ENCODE data around the gene SOX1.

SOX1 gene

DNA sequence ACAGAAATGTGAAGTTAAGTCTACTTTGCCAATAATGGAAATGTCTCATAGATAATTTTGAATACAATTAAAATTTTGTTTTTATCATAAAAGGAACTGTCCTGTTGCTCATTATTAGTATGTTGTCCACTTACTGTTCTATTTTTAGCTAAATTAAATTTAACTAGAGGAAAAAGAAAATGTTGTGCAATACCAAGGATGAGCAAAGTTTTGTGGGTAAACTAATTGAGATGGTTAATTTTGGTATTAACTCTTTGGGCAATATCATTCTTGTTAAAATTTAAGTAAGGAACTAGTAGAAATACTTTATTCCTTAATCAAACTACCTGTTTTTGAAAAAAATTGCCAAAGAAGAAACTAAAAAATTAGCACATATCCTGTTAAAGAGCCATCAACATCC lies 43.5 kb downstream of the SOX1 start:
- no peak for DNase-seq

DNA sequence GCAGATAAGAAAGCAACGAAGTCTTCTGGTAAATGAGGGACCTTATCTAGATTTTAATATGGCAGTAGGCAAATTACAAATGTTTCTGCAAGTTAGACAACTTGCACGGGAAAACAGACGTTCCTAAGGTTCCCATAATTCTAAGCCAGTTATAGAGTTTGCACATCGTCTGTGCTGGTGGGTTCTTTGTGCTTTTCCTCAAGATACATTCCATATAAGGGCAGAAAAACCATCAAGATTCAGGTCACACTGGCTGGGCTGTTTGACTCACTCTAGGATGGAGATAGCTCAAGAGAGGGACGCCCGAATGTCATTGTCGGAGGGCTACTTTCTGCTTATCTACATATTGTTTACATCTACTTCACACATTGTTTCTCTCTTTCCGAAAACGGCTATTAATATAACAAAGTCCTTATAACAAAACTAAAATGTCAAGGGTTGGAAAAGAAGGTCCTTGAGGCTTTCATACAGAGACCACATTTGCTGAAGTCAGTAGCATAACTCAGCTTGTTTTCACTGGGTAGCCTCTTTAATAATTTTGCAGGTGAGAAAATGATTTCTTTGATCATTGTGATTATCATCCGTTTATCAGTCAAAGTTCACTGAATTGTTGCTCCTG lies 44.4 kb downstream of the SOX1 start:
- no peak for DNase-seq

DNA sequence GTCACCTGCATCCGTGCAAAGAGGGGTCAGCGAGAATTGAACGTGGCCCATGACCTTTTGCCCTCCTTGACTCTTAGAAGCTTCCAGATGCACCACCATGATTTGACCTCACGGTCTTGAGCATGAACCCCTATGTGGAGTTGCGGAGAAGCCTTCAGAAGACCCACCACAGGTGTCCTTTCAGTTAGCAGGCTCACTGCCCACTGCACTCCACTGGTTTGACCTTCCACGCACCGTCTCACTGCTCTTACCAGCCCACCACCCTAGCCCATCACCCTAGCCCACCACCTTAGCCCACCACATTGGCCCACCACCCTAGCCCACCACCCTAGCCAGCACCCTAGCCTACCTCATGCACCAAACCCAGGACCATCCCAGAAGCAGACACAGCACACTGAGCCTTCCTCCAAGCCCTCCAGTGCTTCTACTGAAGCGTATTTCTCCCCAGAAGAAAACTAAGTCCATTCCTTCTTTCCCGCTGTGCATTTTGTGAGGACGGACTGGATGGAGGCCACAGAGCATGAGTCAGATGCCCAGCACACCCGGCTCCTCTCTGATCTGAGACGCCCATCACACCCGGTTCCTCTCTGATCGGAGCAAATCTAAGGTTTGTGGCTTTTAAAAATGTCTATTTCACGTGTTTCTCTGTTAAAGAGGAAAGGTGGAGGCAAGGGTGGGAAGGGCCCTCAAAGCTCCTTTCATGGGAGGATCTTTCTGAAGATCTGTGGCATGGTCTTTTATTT lies 45.8 kb downstream of the SOX1 start:
- DNase-seq: no peak

DNA sequence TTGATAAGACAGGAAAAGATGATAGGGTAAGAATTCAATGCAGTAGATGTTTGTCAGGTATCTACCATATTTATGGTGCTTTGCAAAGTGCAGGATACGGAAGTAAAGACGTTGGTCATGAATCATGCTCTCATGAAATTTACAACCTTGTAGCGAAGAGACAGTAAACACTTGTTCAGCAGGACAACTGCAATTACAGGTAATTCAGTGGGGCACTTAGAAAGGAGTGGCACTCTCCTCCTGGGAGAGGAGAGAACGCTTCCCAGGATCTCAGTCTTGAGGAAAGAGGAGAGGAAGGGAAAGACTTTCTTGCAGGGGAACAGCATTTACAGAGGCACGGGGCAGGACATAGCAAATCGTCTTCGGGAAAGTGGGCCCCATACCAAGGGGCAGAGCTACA lies 46.4 kb downstream of the SOX1 start:
- DNase-seq: no peak

GRCh38 chr13:112113851-112114250 lies 46.9 kb downstream of the SOX1 start:
- DNase-seq: no peak

GRCh38 chr13:112114391-112114790 lies 47.4 kb downstream of the SOX1 start:
- DNase-seq: no peak

GRCh38 chr13:112115403-112116091 lies 48.6 kb downstream of the SOX1 start:
- DNase-seq: no peak

DNA sequence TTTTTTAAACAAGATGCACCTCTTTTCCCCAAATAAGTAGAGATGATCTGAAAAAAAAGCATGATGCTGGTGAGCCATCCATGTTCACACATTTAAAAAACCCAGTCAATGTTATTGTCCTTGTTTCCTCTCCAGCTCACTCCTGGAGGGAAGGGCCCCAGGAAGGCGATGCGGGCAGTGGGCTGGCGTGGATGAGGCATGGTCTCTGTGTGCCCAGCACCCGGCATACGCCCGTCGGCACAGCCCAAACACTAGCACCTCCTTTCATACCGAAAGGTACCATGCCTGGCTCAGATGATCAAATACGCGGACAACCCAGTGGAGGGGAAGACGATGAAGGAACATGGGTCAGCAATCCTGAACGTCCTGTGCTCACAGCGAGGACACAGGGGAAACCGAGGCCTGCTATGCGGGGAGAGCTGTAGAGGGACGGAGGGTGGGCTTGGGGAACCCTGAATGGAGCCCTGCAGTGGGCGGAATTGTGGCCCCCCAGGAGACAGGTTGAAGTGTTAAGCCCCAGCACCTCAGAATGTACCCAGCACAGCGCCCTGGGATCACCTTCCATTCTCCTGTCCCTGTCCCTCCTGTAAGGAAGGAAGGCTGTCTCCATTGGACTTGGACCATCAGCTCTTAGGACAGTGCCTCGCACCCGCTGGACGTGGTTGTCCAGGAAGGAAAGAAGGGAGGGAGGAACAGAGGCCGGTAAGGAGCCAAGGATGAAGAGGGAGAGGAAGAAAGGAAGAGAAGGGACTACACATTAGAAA lies 49.4 kb downstream of the SOX1 start:
- no peak for DNase-seq

GRCh38 chr13:112117258-112117954 lies 50.5 kb downstream of the SOX1 start:
- no peak for DNase-seq

- DNase-seq: no peak
These were observed 51.0 kb downstream of the SOX1 start for GRCh38 chr13:112117955-112118302.

DNA sequence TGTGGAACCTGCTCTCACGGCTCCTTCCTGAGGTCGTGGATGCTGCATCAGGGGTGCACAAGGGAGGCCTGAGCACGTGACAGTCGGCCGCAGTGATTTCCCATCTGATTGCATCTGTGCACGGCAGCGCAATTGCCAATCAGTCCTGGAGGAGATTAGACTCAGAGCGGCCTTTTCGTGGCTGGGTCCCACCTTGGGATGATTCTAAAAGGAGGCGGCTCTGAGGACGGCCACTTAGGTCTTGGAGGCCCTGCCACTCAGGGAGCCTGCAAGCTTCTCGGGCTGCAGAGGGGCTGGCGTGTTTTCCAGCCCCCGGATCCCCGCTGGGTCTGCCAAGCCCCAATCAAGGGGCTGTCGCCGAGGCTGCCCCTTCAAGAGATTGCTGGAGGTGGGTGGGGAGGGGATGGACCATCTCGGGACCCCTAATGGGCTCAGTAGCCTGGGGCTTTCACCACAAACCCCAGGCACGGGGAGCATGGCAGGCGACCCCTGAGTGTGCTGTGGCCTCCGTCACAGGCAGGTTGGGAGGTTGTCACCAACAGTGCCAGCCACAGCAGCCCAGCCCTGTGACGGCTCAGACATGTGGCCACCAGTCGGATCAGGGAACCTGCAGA lies 51.6 kb downstream of the SOX1 start:
- no peak for DNase-seq

DNA sequence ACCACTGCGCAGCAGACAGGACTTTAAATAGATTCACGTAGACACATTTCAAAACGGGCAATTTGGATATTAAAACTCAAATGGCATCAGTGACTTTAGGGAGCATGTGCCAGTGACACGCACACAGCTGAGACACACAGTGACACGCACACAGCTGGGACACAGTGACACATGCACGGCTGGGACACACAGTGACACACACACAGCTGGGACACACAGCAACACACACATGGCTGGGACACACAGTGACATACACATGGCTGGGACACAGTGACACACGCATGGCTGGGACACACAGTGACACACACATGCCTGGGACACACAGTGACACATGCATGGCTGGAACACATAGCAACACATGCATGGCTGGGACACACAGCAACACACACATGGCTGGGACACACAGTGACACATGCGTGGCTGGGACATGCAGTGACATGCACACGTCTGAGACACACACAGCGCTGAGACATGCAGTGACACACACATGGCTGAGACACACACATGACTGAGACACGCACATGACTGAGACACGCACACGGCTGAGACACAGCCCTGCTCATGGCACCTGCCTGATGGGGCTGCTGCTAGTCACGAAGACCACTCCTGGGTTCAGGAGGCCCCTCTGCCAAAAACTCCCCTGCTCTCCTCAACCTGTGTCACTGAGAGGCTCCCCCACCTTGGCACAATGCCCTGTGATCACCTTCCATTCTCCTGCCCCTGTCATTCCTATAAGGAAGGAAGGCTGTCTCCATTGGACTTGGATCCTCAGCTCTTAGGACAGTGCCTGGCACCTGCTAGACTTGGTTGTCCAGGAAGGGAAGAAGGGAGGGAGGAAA lies 52.5 kb downstream of the SOX1 start:
- DNase-seq: no peak

DNA sequence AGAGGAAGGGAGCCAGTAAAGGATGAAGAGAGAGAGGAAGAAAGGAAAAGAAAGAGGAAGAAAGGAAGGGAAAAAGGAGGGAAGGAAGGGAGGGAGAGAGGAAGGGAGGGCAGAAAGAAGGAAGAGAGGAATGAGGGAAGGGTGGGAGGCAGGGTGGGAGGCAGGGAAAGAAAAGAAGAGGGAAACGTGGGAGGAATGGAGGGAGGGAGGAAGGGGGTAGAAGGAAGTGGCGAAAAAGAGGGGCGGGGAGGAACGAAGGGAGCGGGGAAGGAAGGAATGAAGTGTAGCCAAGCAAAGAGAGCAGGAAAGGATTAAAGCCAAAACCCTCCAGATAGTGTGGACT lies 53.1 kb downstream of the SOX1 start:
- no peak for DNase-seq
